ENCODE results near the gene SRGAP3.
"Not testable (repeated sequence)": the region's sequence is repeated elsewhere in the genome, so short reads cannot be mapped to it uniquely, and the experiment has no call there.

SRGAP3 gene

DNA sequence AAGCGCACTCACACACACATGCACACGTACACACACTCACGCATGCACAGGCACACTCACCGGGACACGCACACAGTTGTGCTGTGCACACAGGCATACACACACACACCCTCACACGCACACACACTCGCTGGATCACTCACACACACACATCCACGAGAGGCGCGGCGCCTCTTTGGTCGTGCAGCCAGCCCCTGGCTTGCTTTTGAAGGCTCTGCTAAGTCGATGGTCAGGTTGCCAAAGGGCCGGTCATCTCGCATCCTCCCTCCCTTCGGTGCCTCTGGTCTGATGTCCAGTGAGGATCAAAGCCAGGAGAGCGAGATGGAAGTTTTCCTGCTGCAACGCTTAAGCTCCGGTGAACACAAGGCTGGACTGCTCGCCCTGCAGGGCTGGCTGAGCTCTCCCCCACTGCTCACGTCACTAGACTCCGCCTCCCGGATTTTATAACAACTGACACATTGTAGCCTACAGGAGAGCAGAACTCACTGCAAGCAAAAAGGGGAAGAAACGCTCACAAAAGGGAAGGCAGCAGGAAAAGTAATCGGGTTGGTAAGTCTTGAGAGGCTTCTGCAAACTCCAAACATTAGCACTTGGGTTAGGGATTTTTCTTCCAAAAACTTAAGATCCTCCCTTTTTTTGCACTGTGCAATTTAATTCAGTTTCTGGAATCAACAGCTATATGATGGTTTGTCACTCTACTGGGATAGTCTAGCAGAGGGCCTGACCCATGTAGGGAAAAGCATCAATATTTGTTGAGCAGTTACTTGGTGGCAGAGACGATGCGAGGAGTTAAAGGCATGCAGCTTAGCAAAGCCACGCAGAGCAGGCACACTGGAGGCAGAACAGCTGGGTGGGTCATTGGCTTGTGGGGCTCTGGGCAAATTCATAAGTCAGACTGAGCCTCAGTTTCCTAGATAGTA, at the start of gene SRGAP3:
SRGAP3 (minus strand) TSS at position 374 of the 920 bp plus-strand sequence. CDS start 695 bp downstream, outside the sequence.
- Histone ChIP-seq H3K4me3 (peak within 1 kb of the TSS; percentile 73), H3K27ac (peak within 1 kb of the TSS in 1 of 2 donors; percentile 36)
- DNase-seq (ENCODE audit: low spot score), result peak; percentile 85
- TF ChIP-seq, protein P1, sequence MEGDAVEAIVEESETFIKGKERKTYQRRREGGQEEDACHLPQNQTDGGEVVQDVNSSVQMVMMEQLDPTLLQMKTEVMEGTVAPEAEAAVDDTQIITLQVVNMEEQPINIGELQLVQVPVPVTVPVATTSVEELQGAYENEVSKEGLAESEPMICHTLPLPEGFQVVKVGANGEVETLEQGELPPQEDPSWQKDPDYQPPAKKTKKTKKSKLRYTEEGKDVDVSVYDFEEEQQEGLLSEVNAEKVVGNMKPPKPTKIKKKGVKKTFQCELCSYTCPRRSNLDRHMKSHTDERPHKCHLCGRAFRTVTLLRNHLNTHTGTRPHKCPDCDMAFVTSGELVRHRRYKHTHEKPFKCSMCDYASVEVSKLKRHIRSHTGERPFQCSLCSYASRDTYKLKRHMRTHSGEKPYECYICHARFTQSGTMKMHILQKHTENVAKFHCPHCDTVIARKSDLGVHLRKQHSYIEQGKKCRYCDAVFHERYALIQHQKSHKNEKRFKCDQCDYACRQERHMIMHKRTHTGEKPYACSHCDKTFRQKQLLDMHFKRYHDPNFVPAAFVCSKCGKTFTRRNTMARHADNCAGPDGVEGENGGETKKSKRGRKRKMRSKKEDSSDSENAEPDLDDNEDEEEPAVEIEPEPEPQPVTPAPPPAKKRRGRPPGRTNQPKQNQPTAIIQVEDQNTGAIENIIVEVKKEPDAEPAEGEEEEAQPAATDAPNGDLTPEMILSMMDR (IDR thresholded peaks at IDR 0.05), result no peak

DNA sequence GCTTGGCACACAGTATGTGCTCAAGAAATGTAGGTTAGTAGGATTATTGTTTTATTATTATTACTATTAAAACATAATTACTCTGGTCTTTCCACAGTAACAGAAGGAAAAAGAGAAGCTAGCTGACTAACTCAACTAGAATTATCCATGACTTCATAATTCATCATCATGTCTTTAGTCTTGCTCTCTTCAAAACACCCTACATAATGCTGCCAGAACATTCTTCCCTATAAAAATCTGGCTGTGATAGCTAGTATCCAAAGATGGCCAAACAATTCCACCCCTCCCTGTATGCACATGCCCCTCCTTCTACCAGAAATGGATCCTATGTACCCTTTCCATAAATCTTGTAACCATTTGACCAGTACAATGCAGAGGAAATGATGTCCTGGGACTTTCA, 48.8 kb upstream of the SRGAP3 start:
- TF ChIP-seq, protein P1 (IDR thresholded peaks at IDR 0.05), result no peak
- DNase-seq (ENCODE audit: low spot score), result no peak
- Histone ChIP-seq H3K4me3 (no peak overlapping the region), H3K27ac (no peak overlapping the region)

DNA sequence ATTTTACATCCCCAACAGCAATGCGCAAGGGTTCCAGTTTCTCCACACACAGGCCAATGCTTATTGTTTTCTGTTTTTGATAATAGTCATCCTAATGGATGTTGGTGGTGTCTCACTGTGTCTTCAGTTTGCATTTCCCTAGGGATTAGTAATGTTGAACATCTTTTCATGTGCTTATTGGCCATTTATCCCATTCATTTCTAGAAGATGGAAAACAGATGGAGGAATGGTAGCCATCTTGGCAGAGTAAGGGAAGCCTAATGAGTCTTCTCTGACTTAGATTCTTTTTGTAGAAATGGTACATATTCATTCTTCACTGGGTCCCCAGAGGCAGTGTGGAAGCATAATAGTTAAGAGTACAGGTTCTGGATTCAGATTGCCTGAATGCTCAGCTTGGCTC, 46.8 kb upstream of the SRGAP3 start:
- Histone ChIP-seq H3K4me3 (no peak overlapping the region), H3K27ac (no peak overlapping the region)
- TF ChIP-seq, protein P1 (IDR thresholded peaks at IDR 0.05), result no peak
- DNase-seq (ENCODE audit: low spot score), result no peak

DNA sequence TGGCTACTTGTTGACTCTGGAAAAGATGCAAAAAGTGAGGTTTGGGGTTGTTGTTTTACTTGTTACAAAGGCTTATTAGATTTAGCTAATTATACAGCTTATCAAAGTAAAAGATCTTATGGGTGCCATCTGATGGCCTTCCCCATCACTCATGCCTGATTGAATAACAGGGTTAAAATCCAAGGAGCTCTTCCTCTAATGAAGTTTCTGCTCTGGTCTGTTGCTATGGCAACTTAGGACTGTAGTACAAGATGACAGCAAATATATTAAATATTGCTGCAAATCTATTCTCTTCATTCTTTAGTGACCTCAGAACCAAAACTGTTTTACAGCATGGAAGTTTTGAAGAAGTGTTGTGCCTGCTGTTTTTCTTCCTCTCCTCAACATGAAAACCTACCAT, 45.6 kb upstream of the SRGAP3 start:
- H3K4me3 ChIP-seq, result no peak overlapping the region
- DNase-seq (ENCODE audit: low spot score), result no peak
- TF ChIP-seq, protein P1 (IDR thresholded peaks at IDR 0.05), result no peak
- no peak overlapping the region for H3K27ac ChIP-seq

DNA sequence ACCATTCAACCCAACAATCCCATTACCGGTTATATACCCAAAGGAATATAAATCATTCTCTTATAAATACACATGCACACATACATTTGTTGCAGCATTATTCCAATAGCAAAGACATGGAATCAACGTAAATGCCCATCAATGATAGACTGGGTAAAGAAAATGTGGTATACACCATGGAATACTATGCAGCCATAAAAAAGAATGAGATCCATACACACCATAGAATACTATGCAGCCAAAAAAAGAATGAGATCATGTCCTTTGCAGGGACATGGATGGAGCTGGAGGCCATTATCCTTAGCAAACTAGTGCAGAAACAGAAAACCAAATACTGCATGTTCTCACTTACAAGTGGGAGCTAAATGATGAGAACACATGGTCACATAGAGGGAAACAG, 44.5 kb upstream of the SRGAP3 start:
- H3K27ac ChIP-seq, result not testable (repeated sequence)

DNA sequence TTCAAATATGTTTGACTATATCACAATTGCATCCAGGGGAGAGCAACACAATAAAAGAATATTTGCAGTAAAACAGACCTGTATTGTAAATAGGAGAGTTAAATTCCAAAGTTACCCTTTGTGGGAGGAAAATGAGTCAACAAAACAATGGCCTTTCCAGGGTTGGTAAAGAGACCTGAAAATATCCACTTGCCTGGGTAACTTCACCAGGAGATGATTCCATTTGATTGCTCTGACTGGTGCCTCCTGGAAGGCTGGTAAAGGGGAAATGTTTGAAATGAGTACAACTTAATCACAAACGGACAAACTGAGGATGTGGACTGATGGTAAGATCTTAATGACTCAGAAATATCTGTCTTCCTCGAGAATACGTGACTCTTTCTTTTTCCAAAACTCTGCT, 43.6 kb upstream of the SRGAP3 start:
- DNase-seq (ENCODE audit: low spot score), result no peak
- H3K4me3 ChIP-seq, result no peak overlapping the region
- TF ChIP-seq, protein P1 (IDR thresholded peaks at IDR 0.05), result no peak
- no peak overlapping the region for H3K27ac ChIP-seq

More for the DNA sequence above, 44.5 kb upstream of the SRGAP3 start:
- H3K4me3 ChIP-seq; DNase-seq (ENCODE audit: low spot score): not testable (repeated sequence)

DNA sequence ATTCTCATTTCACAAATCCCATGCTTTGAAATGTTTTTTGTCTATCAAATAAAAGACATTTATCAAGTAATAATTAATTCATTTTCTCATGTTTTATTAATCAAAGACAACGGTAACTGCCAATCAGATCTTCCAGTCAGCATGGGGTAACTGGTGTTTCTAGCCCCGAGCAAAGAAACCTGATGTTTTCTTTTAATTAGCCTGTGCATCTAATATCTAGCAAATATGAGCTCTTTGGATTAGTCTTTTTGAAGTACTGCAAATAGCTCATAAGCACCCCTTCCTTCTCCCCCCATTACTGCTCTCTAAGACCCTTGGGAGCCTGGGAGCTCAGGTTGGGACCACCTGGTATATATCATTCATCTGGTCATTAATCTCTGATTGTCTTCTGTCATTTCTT, 43.1 kb upstream of the SRGAP3 start:
- H3K27ac ChIP-seq, result no peak overlapping the region
- no peak overlapping the region for H3K4me3 ChIP-seq
- DNase-seq (ENCODE audit: low spot score), result no peak
- TF ChIP-seq, protein P1 (IDR thresholded peaks at IDR 0.05), result no peak
